Uterus (tissue), 4 donors: Measurements from ENCODE around the gene DNAJB13. TPM values are rescaled to one million over a fixed set of nuclear protein-coding genes. Genes with fewer than 3 reads are reported as not detected.

ENCODE experiments used
- DNase-seq, 2 donors: peaks; one replicate each; pipeline ENCODE4 v3.0.0-alpha.2; 2019 to 2020
- H3K27ac ChIP-seq, 2 donors: fragments of 200-600 bp; sonication (generic); 1 replicate in 1 of 2; 2 replicates in 1 of 2; pipeline ENCODE4 v1.5.1; 2016 to 2018
- H3K27me3 ChIP-seq, 2 donors: fragments of 200-600 bp; sonication (generic); one replicate each; pipeline ENCODE4 v1.5.1; 2018 to 2019; ENCODE audit warnings: control low read depth in 1 of 2
- H3K36me3 ChIP-seq, 2 donors: fragments of 200-600 bp; sonication (generic); one replicate each; pipeline ENCODE4 v1.5.1; 2019; ENCODE audit warnings: control low read depth in 1 of 2
- H3K4me1 ChIP-seq, 2 donors: fragments of 200-600 bp; sonication (generic); one replicate each; pipeline ENCODE4 v1.5.1; 2018 to 2019; ENCODE audit warnings: control low read depth in 1 of 2
- H3K4me3 ChIP-seq, 2 donors: fragments of 200-600 bp; sonication (generic); 1 replicate in 1 of 2; 2 replicates in 1 of 2; pipeline ENCODE4 v1.5.1; 2018 to 2019; ENCODE audit warnings: mild to moderate bottlenecking in 1 of 2
- H3K9me3 ChIP-seq, 2 donors: fragments of 200-600 bp; sonication (generic); one replicate each; pipeline ENCODE4 v1.5.1; 2019; ENCODE audit warnings: control low read depth in 1 of 2
- POLR2A ChIP-seq, 2 donors: fragments of 450-650 bp; IDR thresholded peaks; one replicate each; pipeline ENCODE4 v1.6.1; 2016; ENCODE audit warnings: antibody characterized with exemption in 2 of 2, mild to moderate bottlenecking in 1 of 2, moderate library complexity in 1 of 2
- intact Hi-C: fragments of 100-400 bp; cut with DNase I; formaldehyde crosslinking; loops from one replicate; pipeline ENCODE4 v1.15.1; 2023; ENCODE audit warnings: low total_unique reads
- total RNA-seq, 4 donors: library from RNA; depleted of rRNA in 3 of 4; stranded (reverse); fragments of >200 nt in 3 of 4; gene quantifications; one replicate each; pipeline versions ENCODE4 v1.1.0 to v1.2.4, GENCODE V29; 2014 to 2023
- TF ChIP-seq, protein P1 (sequence below), 4 experiments: fragments of 200-600 bp in 2 of 4; fragments of 450-650 bp in 2 of 4; sonication (generic) in 2 of 4; IDR thresholded peaks; one replicate each; pipeline ENCODE4 v1.5.1; 2016 to 2019; ENCODE audit warnings: antibody characterized with exemption in 4 of 4, mild to moderate bottlenecking in 2 of 4, moderate library complexity in 1 of 4
- donor health status: DM: yes; HTN: yes; CAD: no.

DNAJB13 gene
- total RNA-seq, 4 donors from 2014 or later = 1.9 to 9.1 (median 4.6) TPM; not detected in 1

DNA sequence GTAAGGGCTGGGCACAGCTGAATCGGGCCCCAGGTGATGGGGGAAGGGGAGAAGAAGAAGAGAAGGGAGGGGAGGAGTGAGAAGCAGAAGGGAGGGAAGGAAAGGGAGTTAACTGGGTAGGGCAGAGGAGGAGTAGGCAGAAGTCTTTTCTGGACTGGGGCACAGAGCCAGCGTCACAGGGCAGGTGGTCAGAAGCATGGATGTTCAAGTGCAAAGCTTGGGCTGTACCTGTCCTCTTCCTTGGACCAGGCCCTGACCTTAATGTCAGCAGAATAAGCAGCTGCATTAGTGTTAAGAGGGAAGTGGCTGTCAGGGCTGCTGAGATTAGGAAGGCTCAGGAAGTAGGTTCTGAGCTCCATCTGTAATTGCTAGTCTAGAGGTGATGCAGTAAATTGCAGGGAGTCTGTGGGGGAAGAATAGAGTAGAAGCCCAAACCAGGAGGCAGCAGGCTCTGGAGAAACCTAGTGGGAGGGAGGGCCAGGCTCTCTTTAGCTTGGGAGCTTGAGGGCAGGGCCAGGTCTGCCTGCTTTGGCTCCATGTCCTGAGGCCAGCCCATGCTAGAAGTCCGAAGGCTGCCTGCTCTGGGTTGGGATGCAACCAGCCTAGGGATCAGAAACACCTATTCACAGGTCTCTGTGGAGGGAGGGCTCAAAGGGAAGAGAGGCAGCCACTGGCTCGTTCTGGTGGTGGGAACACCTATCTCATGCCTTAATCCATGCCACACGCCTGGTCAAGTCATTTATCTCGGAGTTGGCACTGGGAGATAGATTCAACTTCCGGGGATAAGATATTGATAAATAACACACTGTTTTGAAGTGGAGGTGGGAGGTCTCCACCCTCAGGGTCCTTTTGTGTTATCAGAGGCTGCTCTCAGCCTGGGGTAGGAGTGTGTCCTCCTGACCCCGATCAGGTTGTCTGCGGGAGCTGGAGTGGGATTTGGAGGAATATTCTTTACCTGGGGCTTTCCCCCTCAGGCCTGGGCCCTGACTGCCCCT, 59.8 kb downstream of the DNAJB13 start:
- no peaks in the 10 kb centered on the region for H3K9me3 ChIP-seq
- no peaks in the 10 kb centered on the region for H3K27me3 ChIP-seq
- intact Hi-C loops = no loop called here
- TF ChIP-seq, protein P1, sequence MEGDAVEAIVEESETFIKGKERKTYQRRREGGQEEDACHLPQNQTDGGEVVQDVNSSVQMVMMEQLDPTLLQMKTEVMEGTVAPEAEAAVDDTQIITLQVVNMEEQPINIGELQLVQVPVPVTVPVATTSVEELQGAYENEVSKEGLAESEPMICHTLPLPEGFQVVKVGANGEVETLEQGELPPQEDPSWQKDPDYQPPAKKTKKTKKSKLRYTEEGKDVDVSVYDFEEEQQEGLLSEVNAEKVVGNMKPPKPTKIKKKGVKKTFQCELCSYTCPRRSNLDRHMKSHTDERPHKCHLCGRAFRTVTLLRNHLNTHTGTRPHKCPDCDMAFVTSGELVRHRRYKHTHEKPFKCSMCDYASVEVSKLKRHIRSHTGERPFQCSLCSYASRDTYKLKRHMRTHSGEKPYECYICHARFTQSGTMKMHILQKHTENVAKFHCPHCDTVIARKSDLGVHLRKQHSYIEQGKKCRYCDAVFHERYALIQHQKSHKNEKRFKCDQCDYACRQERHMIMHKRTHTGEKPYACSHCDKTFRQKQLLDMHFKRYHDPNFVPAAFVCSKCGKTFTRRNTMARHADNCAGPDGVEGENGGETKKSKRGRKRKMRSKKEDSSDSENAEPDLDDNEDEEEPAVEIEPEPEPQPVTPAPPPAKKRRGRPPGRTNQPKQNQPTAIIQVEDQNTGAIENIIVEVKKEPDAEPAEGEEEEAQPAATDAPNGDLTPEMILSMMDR (IDR thresholded peaks at IDR 0.05) = no peak
- no peaks in the 10 kb centered on the region for H3K4me1 ChIP-seq
- no peak for DNase-seq
- no peak overlapping the region for H3K4me3 ChIP-seq
- H3K36me3 ChIP-seq = no peaks in the 10 kb centered on the region
- no peak overlapping the region for H3K27ac ChIP-seq

DNA sequence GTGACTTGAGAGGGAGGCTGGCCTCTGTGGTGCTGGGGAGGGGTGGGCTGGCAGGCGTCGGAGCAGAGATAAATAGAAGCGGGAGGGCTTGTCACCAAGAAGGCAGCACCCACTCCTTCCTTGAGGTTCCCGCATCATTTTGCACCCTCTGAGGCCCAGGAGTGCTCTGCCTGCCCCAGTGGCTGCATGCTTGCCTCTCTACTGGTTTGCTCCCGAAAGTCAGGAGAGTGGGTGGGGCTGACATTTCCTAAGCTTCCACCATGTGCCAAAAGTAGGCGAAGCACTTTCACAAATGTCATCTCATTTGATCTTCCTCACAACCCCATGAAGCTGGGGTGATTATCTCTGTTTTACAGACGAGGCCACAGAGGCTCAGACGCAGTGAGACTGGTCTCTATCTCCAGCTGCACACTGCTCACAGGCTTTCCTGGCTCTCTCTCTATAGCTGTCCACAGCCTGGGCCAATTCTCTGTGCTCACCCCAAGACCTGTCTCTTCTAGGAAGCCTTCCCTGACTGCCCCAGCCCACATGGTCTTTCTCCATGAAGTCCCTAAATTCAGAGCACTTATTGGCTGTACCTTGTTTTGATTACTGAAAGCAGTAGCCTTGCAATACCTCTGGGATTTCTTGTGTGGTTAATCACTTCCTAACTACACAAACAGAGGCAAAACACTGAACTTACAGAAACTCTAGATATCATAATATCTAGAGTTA, 60.7 kb downstream of the DNAJB13 start:
- Histone ChIP-seq H3K4me3 (no peak overlapping the region), H3K27me3 (no peaks in the 10 kb centered on the region), H3K4me1 (no peaks in the 10 kb centered on the region), H3K36me3 (no peaks in the 10 kb centered on the region), H3K9me3 (no peaks in the 10 kb centered on the region), H3K27ac (no peak overlapping the region)
- TF ChIP-seq POLR2A (IDR thresholded peaks at IDR 0.05) = no peak
- TF ChIP-seq, protein P1 (IDR thresholded peaks at IDR 0.05) = no peak
- intact Hi-C loops = no loop called here
- DNase-seq = no peak

DNA sequence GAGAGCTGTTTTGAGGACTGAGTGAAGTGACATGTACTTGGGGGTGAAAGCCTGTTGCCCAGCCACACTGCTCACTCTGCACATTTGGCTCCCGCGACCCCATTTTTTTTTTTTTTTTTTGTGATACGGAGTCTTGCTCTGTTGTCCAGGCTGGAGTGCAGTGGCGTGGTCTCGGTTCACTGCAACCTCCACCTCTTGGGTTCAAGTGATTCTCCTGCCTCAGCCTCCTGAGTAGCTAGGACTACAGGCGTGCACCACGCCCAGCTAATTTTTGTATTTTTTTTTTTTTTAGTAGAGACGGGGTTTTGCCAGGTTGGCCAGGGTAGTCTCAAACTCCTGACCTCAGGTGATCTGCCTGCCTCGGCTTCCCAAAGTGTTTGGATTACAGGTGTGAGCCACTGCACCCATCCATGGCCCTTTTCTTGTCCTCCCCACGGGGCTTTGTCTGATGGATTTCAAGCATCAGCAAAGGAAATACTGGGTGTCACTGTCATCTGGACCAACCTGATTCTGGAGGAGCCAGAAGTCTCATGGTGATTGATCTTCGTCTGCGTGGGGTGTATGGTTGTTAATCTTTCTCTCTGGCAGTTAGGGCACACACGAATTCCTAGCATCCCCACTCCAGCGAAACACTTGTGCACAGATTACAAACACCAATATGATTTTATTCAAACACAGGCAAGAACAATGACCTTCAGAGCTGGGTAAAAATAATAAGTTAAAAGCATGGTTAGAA, 61.4 kb downstream of the DNAJB13 start:
- no peaks in the 10 kb centered on the region for H3K36me3 ChIP-seq
- no peaks in the 10 kb centered on the region for H3K27me3 ChIP-seq
- H3K4me1 ChIP-seq = no peaks in the 10 kb centered on the region
- no peak for TF ChIP-seq POLR2A (IDR thresholded peaks at IDR 0.05)
- TF ChIP-seq, protein P1 (IDR thresholded peaks at IDR 0.05) = no peak
- intact Hi-C loops = no loop called here
- H3K4me3 ChIP-seq = no peak overlapping the region
- H3K9me3 ChIP-seq = no peaks in the 10 kb centered on the region
- no peak for DNase-seq
- H3K27ac ChIP-seq = no peak overlapping the region

DNA sequence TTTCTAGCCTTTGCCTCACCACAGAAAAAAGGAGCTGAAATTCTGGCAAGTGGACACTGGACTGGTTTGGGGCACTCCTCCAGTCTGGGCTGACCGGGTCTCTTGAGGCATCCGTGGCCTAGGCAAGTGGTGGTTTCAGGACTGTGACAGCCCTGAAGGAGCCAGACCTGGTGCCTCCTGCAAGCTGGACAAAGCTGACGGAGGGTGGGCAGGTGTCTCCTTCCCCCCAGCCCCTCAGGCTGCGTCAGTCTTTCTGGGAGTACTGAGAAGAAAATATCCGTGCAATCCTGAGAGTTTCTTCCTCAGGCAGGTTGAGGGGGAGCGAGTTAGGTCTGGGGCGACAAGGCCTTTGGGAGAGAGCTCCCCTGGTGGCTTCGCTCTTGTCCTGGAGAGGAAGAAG, 62.3 kb downstream of the DNAJB13 start:
- TF ChIP-seq POLR2A (IDR thresholded peaks at IDR 0.05) = no peak
- TF ChIP-seq, protein P1 (IDR thresholded peaks at IDR 0.05) = no peak
- Histone ChIP-seq H3K27me3 (no peaks in the 10 kb centered on the region), H3K4me3 (no peak overlapping the region), H3K9me3 (no peaks in the 10 kb centered on the region), H3K27ac (no peak overlapping the region), H3K4me1 (no peaks in the 10 kb centered on the region), H3K36me3 (no peaks in the 10 kb centered on the region)
- DNase-seq = no peak
- intact Hi-C loops = no loop called here
